ENCODE data around the gene FAM9A. TPM values are rescaled to one million over a fixed set of nuclear protein-coding genes. Genes with fewer than 3 reads are reported as not detected.

FAM9A gene
- total RNA-seq = not detected in 2 replicates

GRCh38 chrX:8801041-8801599, at the start of gene FAM9A:
Gene FAM9A, minus strand, starts transcription at chrX:8801383. Its CDS starts 1,212 bp downstream, at chrX:8800171.

Other genes starting within 250 kb of the FAM9A start
- 0.76 and 4.2 TPM in 2 replicates for gene ANOS1, start 69.2 kb downstream of the FAM9A start, total RNA-seq
- not detected in 2 replicates for gene FAM9B, start 232.7 kb upstream of the FAM9A start, total RNA-seq

Measured in vein endothelial cell (primary cell).